Upper lobe of left lung (tissue), 4 donors: Measurements from ENCODE around the gene TRIM17.

Experiments used
- CTCF ChIP-seq, 6 experiments: fragments of 450-650 bp in 4 of 6; fragments of 200-600 bp in 2 of 6; sonication (generic) in 2 of 6; IDR thresholded peaks; one replicate each; pipeline ENCODE4 v1.5.1; 2016 to 2019; ENCODE audit warnings: antibody characterized with exemption in 6 of 6
- EP300 ChIP-seq, 4 donors: sonication (generic); formaldehyde crosslinking; IDR thresholded peaks; one replicate each; pipeline ENCODE4 v1.5.1; 2017; ENCODE audit warnings: antibody characterized with exemption in 4 of 4, control low read depth in 2 of 4
- POLR2AphosphoS5 ChIP-seq, 2 donors: sonication (generic); formaldehyde crosslinking; IDR thresholded peaks; one replicate each; pipeline ENCODE4 v1.5.1; 2017; ENCODE audit warnings: antibody characterized with exemption in 2 of 2

- TF ChIP-seq EP300 (IDR thresholded peaks at IDR 0.05) = no peak
- no peak for TF ChIP-seq CTCF (IDR thresholded peaks at IDR 0.05)
- no peak for TF ChIP-seq POLR2AphosphoS5 (IDR thresholded peaks at IDR 0.05)
Observed at GRCh38 chr1:228414511-228415211, 2.0 kb downstream of the TRIM17 start.
